ENCODE data around the gene ANXA4.

Gene ANXA4

DNA sequence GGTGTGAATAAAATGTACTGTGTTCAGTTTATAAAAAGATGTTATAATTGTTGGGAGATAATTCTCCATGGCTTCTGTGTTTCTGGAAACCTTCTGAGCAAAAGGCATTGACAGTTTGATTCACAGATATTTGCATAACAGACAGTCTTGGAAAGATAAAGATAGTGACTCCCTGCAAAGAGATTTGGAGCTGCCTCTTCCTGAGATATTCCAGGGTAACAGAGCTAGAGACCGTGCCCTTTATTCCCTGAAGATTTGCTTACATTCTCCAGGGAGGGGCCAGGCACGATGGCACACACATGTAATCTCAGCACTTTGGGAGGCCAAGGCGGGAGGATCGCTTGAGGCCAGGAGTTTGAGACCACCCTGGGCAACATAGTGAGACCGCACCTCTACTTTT, 12.2 kb upstream of the ANXA4 start:
- H3K27me3 ChIP-seq (replicated peaks; ENCODE audit: control insufficient read depth, insufficient read depth, low read length), result no peaks in the 10 kb centered on the region
- DNase-seq (ENCODE audit: extremely low read depth, insufficient read length), result no peak

DNA sequence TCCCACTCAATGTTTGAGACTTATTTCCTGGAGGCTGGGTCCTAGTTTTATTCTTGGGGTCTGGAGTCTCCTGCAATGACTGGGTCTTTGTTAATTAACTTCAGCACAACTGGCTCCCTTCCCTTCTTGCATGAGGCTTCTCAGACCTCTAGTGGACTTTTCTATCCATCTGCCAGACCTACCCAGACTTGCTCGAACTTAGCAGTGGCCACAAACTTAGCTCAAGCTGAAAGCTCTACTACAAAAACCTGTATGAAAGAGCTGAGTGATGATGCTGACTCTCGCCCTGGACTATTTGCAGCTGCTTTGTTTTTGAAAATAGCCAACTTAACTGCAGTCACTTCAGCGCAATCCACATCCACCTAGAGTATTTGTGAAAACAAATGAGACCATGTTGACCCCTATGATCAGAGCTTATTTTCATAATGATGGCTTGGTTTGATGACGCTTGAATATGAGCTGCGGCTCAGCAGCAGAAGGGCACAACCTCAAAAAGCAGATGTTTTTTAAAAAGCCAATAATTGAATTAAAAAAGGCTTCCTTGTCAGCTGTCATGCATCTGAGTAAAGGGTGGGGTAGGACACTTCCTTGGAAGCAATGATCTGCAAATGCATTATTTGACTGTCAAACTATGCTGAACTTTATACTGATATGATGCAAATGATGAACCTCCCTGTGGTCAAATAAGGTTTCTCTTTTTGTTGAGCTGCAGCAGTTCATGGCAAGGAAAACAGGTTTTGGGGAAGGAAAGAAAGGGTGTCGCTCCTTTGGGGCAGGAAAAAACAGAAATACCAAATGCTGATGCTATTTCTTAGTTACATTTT, 10.6 kb upstream of the ANXA4 start:
- Histone ChIP-seq H3K27me3 (replicated peaks; ENCODE audit: control insufficient read depth, insufficient read depth, low read length) (no peaks in the 10 kb centered on the region), H3K36me3 (ENCODE audit: control insufficient read depth, insufficient read depth, low read length) (no peaks in the 10 kb centered on the region), H3K4me3 (replicated peaks; ENCODE audit: low read depth, low read length) (no peak overlapping the region)
- DNase-seq (ENCODE audit: extremely low read depth, insufficient read length), result peak; percentile 36
- TF ChIP-seq, protein P1, sequence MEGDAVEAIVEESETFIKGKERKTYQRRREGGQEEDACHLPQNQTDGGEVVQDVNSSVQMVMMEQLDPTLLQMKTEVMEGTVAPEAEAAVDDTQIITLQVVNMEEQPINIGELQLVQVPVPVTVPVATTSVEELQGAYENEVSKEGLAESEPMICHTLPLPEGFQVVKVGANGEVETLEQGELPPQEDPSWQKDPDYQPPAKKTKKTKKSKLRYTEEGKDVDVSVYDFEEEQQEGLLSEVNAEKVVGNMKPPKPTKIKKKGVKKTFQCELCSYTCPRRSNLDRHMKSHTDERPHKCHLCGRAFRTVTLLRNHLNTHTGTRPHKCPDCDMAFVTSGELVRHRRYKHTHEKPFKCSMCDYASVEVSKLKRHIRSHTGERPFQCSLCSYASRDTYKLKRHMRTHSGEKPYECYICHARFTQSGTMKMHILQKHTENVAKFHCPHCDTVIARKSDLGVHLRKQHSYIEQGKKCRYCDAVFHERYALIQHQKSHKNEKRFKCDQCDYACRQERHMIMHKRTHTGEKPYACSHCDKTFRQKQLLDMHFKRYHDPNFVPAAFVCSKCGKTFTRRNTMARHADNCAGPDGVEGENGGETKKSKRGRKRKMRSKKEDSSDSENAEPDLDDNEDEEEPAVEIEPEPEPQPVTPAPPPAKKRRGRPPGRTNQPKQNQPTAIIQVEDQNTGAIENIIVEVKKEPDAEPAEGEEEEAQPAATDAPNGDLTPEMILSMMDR (IDR thresholded peaks at IDR 0.05; ENCODE audit: insufficient read depth, low read length, poor library complexity, severe bottlenecking), result no peak

More for the DNA sequence above, 12.2 kb upstream of the ANXA4 start:
- TF ChIP-seq, protein P1 (IDR thresholded peaks at IDR 0.05; ENCODE audit: insufficient read depth, low read length, poor library complexity, severe bottlenecking), result no peak
- no peaks in the 10 kb centered on the region for H3K36me3 ChIP-seq (ENCODE audit: control insufficient read depth, insufficient read depth, low read length)
- no peak overlapping the region for H3K4me3 ChIP-seq (replicated peaks; ENCODE audit: low read depth, low read length)

DNA sequence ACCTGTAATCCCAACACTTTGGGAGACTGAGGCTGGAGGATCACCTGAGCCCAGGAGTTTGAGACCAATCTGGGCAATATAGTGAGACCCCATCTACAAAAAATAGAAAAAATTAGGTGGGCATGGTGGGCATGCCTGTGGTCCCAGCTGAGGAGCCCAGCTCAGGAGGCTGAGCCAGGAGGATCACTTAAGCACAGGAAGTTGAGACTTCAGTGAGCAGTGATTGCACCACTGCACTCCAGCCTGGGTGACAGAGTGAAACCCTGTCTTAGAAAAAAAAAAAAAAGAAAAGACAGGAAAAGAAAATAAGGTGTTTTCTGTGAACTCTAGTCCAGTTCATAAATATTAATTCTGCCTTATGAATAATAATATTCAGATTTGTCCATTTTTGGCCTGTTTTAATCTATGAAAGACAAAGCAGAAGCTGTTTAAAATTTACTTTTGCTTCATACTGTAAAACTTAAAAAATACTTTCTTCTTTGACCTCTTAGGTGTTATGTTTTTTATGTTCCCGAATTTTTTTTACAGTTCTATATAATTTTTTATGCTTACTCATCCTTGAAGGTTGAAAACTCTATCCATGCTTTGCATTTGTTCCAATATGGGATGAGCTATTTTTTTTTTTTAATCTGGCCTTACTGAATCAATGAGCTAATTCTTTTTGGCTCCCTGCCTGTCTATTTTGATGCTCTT, 8.4 kb upstream of the ANXA4 start:
- DNase-seq (ENCODE audit: extremely low read depth, insufficient read length), result no peak
- no peak overlapping the region for H3K4me3 ChIP-seq (replicated peaks; ENCODE audit: low read depth, low read length)
- H3K27me3 ChIP-seq (replicated peaks; ENCODE audit: control insufficient read depth, insufficient read depth, low read length), result no peaks in the 10 kb centered on the region
- no peaks in the 10 kb centered on the region for H3K36me3 ChIP-seq (ENCODE audit: control insufficient read depth, insufficient read depth, low read length)
- TF ChIP-seq, protein P1 (IDR thresholded peaks at IDR 0.05; ENCODE audit: insufficient read depth, low read length, poor library complexity, severe bottlenecking), result no peak

DNA sequence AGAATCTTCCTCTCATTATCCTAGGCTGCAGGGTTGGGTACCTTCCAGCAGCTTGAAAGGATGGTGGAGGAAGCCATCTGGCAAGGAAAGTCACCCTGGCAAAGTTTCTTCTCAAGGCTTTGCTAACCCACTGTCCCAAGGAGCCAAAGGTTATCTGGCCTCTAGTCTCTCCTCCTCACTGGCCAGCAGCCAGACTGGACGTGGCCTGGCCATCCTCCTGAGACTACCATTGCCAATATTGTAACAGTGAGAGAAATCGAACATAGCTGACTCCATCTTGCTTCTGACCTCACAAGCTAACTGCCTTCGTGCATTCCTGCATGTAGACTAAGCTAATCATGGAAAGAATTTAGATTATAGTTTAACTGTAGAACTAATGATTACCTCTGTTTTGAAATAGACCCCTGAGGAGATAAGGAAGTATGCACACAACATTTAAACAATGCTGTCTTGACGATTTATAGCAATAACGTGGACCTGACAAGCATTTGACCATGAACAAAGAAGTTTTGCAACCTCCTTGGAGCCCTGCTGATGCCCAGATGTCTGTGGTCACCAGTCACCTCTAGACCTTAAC, 7.8 kb upstream of the ANXA4 start:
- Histone ChIP-seq H3K27me3 (replicated peaks; ENCODE audit: control insufficient read depth, insufficient read depth, low read length) (no peaks in the 10 kb centered on the region), H3K4me3 (replicated peaks; ENCODE audit: low read depth, low read length) (no peak overlapping the region), H3K36me3 (ENCODE audit: control insufficient read depth, insufficient read depth, low read length) (no peaks in the 10 kb centered on the region)
- TF ChIP-seq, protein P1 (IDR thresholded peaks at IDR 0.05; ENCODE audit: insufficient read depth, low read length, poor library complexity, severe bottlenecking), result no peak
- no peak for DNase-seq (ENCODE audit: extremely low read depth, insufficient read length)

GRCh38 chr2:69734854-69735544, 6.9 kb upstream of the ANXA4 start:
- TF ChIP-seq, protein P1 (IDR thresholded peaks at IDR 0.05; ENCODE audit: insufficient read depth, low read length, poor library complexity, severe bottlenecking), result no peak
- no peak for DNase-seq (ENCODE audit: extremely low read depth, insufficient read length)
- Histone ChIP-seq H3K27me3 (replicated peaks; ENCODE audit: control insufficient read depth, insufficient read depth, low read length) (no peaks in the 10 kb centered on the region), H3K4me3 (replicated peaks; ENCODE audit: low read depth, low read length) (no peak overlapping the region), H3K36me3 (ENCODE audit: control insufficient read depth, insufficient read depth, low read length) (no peaks in the 10 kb centered on the region)

Measured in GM06990 (cell line).